ENCODE data around the gene RHOF.
A peak's percentile ranks its signal among the peaks of the same experiment; 100 is the strongest.

Gene RHOF

GRCh38 chr12:121793440-121793837 is at the start of gene RHOF:
TSS of gene RHOF (minus strand) at chr12:121793688. CDS start at chr12:121793633, 55 bp downstream.
- DNase-seq (ENCODE audit: low spot score) = no peak

DNA sequence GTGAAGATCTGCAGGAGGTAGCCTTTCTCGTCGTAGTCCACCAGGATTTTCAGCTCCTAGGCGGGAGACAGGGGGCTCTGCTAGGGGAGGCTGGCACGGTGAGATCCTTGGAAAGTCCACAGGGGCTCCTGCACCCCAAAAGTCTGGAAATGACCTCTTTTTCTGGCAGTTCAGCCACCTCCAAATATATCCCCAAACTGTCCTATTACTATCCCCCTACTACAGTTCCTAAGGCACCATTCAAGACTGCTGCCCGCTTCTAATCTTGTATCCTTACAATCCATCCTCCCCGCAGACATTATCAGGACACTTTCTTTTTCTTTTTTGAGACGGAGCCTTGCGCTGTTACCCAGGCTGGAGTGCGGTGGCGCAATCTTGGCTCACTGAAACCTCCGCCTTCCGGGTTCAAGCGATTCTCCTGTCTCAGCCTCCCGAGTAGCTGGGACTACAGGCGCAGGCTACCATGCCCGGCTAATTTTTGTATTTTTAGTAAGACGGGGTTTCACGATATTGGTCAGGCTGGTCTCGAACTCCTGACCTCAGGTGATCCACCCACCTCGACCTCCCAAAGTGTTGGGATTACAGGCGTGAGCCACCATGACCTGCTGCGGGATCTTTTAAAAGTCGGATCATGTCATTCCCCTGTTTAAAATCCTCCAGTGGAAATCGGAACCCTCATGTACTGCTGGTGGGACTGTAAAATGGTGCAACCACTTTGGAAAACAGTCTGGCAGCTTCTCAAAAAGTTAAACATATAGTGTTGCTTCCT is 46.7 kb upstream of the RHOF start:
- no peak for DNase-seq (ENCODE audit: low spot score)

DNA sequence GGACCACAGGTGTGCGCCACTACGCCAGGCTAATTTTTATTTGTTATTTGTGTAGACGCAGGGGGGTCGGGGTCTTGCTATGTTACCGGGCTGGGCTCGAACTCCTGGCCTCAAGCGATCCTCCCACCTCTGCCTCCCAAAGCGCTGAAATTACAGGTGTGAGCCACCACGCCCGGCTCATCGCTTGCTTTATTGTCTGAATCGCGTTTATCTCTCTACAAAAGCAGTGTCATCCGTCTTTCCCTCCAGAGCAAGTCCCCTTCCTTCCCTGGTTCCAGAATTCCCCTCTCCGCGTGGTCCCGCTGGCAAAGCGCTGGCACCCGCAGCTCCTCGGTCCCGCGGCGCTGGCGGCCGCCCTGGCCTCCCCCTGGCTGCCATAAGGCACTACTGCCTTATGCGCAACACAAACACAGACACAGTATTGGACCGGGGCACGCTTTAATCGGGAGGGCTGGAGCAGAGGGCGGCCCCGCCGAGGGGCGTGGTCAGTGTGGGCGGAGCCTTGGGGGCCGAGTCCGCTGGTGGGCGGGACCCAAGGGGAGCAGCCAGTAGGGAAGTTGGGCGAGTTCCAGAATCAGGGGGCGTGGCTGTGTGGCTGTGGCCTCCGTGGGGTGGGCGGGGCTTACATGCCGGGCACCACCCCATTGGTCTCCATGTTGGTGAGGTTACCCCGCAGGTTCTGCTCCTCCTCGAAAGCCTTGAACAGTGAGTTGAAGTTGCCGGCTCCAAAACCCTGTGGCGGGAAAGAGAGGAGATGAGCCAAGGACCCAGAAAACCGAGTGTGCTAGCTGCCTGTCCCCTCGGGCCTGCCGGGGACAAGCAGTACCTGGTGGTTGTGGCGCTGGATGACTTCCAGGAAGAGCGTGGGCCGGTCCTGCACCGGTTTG is 45.9 kb upstream of the RHOF start:
- DNase-seq (ENCODE audit: low spot score) = peak; percentile 94

DNA sequence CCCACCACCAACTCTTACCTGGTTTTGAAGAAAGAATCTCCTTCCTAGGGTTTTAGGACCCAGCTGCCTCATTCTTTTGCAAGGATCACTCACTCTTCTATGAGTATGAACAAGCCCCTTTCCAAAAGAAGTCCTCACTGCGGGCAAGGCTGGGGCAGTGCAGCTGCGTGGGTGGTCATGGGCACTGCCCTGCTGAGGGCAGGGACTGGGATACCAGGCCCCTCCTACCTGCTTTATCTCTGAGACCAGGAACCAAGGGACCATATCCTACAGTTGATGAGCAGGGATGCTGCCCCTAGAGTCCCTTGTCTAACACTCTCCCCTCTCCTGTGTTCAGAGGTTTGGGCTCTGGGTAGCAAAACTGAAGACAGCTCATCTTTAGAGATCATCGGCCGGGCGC is 44.6 kb upstream of the RHOF start:
- DNase-seq (ENCODE audit: low spot score) = no peak

DNA sequence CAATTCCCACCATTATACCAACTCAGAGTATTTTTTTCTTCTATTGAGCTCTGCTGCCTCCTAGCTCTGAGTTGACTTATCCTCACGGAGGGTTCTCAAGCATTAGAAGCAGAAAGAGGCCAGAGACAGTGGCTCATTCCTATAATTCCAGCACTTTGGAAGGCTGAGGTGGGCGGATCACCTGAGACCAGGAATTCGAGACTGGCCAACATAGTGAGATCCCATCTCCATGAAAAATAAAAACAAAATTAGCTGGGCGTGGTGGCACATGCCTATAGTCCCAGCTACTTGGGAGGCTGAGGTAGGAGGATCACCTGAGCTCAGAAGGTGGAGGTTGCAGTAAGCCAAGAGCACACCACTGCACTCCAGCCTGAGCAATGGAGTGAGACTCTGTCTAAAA is 44.2 kb upstream of the RHOF start:
- no peak for DNase-seq (ENCODE audit: low spot score)

DNA sequence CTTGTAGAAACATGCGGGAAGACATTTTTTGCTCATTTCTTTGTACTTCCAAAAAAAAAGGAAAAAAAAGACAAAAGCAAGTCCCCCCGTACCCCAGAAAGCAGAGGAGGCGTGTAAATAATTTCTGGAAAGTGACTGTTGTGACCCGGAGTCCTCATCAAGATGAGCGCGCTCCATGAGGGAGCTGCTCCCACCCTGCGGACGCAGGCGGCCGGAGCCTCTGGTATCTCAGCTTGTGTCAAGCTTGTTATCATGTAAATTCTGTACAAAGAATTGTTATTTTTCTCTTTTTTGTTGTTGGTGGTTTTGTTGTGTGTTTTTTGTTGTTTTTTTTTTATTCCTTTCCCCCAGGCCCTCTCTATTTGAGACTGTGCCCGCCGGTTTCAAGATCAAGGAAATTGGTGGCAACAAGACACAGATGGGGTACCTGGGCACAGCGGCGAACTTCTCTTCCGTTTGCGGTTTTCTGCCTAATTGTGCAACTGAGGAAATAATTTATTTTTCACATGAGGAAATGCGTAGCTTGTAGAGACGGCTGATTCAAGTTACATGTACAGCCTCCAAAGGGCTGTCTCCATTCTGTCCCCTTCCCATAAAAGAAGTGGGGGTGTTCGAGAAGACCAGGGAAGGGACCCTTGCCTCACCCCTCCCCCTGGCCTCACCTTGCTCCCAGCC is 38.2 kb upstream of the RHOF start:
- DNase-seq (ENCODE audit: low spot score) = no peak

DNA sequence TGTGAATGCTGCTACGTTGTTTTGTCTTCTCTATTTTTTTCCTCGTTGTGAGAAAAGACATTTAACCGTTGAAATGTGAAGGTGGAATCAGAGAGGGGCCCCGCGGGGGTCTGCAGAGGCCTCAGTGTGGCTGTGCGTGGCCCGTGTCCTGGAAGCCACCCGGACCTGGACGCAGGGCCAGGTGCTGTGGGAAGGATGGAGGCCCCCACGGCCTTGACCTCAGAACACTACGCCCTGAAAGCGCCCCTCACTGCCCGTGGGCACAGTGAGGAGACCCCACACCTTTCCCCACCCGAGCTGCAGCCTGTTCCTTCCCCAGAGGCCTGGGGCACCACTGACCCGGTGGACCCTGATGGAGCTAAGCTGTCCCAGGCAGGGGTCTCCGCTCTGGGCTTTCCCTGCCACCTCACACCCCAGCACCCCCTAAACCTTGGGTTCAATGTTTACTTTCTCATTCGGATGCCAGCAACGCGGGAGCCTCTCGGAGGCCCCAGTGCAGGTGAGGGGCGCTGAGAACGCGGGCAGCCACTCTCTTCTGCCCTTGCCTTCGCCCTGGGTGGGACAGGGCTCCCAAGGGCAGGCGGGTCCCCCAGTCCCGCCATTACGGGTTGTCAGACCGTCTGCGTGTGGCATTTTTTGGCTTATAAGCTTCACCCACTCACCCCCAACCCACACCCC is 37.2 kb upstream of the RHOF start:
- no peak for DNase-seq (ENCODE audit: low spot score)

GRCh38 chr12:121830134-121830533 is 36.6 kb upstream of the RHOF start:
- DNase-seq (ENCODE audit: low spot score) = no peak

- no peak for DNase-seq (ENCODE audit: low spot score)
These were observed 35.9 kb upstream of the RHOF start for GRCh38 chr12:121829250-121829918.

GRCh38 chr12:121828826-121829225 is 35.3 kb upstream of the RHOF start:
- no peak for DNase-seq (ENCODE audit: low spot score)

DNA sequence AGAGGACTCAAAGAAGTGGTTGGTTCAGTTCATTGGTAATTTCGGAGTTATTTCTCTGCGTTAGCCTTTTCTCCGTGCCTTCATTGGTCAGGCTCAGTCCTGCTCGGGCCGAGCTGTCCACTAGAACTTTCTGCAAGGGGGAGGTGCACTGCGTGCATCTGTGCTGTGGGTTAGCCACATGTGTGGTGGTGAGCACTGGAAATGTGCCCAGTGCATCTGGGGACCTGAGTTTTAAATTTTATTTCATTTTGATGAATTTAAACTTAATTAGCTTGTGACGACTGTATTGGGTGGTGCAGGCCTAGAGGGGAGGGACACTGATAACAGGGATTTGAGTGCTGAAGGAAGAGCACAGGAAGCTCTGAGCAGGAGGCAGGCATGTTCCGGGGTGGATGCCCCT is 34.8 kb upstream of the RHOF start:
- no peak for DNase-seq (ENCODE audit: low spot score)

DNA sequence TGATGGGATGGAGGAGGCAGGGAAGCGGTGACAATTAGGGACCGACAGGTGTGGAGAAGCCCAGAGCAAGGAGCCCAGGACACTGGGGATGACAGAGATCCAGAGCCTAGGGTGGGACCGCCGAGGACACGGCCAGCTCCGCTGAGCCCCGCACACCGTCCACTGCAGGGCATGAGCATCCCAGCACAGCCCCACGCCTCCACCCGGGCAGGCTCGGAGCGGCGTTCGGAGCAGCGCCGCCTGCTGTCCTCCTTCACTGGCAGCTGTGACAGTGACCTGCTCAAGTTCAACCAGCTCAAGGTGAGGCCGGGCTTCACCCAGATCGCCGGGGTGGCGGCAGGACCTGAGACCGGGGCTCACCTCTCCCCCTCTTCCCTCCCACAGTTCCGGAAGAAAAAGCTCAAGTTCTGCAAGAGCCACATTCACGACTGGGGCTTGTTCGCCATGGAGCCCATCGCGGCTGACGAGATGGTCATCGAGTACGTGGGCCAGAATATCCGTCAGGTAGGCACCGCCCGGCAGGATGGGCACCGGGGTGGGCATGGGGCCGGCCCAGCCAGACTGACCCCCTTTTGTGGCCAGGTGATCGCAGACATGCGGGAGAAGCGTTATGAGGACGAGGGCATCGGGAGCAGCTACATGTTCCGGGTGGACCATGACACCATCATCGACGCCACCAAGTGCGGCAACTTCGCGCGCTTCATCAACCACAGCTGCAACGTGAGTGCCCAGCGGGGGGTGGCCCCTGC is 34.0 kb upstream of the RHOF start:
- no peak for DNase-seq (ENCODE audit: low spot score)

GRCh38 chr12:121826318-121827150 is 33.0 kb upstream of the RHOF start:
- DNase-seq (ENCODE audit: low spot score) = no peak

DNA sequence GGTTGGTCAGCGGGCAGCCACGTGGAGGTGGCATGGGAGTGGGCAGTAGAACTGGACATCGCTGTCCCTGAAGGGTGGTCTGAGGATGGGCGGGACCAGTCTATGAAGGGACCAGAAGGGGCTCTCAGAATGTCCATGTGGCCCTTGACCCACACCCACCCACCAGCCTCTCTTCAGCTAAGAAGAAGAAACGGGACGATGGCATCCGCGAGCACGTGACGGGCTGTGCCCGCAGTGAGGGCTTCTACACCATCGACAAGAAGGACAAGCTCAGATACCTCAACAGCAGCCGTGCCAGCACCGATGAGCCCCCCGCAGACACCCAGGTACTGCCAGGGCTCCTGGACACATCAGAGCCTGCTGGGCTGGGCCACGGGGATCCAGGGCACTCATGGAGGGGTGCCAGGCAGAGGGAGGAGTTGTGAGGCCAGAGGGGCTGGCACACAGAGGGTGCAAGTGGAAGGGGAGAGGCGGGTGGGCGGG is 31.6 kb upstream of the RHOF start:
- no peak for DNase-seq (ENCODE audit: low spot score)

- DNase-seq (ENCODE audit: low spot score) = no peak
These were observed 30.2 kb upstream of the RHOF start for GRCh38 chr12:121823727-121824115.

GRCh38 chr12:121823101-121823726 is 29.7 kb upstream of the RHOF start:
- DNase-seq (ENCODE audit: low spot score) = no peak

DNA sequence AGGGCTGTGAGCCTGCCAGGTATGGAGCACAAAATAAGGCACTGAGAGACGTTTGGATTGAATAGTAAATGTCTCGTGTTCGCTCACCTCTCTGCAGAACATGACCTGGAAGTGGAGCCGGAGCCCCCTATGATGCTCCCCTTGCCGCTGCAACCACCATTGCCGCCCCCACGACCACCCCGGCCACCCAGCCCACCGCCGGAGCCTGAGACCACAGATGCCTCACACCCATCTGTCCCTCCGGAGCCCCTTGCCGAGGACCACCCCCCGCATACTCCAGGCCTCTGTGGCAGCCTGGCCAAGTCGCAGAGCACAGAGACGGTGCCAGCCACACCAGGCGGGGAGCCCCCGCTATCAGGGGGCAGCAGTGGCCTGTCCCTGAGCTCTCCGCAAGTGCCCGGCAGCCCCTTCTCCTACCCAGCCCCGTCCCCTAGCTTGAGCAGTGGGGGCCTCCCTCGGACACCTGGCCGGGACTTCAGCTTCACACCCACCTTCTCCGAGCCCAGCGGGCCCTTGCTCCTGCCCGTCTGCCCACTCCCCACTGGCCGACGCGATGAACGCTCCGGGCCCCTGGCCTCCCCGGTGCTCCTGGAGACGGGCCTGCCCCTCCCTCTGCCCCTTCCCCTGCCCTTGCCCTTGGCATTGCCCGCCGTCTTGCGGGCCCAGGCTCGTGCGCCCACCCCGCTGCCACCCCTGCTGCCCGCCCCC is 29.1 kb upstream of the RHOF start:
- no peak for DNase-seq (ENCODE audit: low spot score)

DNA sequence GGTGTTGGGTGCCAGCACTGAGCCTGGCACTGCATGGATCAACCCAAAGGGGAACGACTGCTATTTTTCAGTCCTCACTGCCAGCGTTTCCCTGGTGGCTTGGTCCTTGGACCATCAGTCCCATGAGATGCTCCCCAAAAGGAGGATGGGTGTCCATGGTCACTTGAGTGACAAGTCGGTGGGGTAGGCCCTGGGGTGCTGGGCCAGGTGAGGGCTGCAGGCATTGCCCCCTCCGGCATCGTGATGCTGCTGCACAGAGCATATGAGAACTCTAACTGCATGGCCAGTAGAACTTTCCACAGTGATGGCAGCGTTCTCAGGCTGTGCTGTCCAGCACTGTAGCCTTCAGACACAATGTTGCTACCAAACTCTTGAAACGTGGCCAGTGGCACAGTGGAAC is 26.6 kb upstream of the RHOF start:
- no peak for DNase-seq (ENCODE audit: low spot score)
